Measurements from ENCODE around the gene PLEKHG4. TPM values are rescaled to one million over a fixed set of nuclear protein-coding genes. Genes with fewer than 3 reads are reported as not detected.

Gene PLEKHG4, protein sequence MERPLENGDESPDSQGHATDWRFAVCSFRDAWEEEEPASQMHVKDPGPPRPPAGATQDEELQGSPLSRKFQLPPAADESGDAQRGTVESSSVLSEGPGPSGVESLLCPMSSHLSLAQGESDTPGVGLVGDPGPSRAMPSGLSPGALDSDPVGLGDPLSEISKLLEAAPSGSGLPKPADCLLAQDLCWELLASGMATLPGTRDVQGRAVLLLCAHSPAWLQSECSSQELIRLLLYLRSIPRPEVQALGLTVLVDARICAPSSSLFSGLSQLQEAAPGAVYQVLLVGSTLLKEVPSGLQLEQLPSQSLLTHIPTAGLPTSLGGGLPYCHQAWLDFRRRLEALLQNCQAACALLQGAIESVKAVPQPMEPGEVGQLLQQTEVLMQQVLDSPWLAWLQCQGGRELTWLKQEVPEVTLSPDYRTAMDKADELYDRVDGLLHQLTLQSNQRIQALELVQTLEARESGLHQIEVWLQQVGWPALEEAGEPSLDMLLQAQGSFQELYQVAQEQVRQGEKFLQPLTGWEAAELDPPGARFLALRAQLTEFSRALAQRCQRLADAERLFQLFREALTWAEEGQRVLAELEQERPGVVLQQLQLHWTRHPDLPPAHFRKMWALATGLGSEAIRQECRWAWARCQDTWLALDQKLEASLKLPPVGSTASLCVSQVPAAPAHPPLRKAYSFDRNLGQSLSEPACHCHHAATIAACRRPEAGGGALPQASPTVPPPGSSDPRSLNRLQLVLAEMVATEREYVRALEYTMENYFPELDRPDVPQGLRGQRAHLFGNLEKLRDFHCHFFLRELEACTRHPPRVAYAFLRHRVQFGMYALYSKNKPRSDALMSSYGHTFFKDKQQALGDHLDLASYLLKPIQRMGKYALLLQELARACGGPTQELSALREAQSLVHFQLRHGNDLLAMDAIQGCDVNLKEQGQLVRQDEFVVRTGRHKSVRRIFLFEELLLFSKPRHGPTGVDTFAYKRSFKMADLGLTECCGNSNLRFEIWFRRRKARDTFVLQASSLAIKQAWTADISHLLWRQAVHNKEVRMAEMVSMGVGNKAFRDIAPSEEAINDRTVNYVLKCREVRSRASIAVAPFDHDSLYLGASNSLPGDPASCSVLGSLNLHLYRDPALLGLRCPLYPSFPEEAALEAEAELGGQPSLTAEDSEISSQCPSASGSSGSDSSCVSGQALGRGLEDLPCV
- total RNA-seq, result 10 to 100 TPM; 30.0 to 41.6 (median 37.0) TPM

DNA sequence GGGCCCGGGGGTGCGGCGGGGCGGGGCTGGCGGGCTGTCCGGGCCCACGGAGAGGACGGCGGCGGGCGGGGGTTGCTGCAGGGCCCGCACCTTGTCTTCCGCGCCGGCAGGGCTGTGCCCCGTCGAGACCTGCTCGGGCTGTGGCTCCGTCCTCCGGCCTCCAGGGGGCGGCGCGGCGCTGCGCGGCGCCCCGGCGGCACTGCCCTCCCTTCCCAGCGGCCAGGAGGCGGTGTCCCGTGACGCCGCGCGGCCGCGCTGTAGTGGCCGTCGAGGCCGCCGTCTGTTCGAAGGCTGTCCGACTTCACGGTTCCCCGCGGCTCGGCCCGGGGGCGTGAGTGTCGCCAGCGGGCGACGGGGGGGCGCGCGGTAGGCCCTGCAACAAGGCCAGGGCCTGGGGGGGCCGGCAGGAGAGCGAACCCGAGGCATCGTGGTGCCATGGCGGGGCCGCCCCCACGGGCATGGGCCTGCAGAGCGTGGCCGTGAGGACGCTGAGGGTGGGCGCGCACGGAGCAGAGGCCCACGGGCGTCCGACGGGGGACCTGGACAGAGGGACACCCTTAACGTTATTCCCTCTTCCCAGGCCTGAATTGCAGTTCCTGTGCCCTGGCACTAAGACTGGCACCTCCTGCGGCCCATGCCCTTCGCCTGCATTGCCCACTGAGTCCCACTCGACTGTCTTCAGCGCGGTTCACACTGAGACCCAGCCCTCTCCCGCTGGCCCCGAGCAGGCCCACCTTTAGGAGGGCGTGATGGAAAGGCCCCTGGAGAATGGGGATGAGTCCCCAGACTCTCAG lies at the start of gene PLEKHG4:
Gene PLEKHG4, plus strand, starts transcription at position 237 of the 794 bp plus-strand sequence. Its CDS starts 513 bp downstream, at position 750.
- peaks cover 20% of the 10 kb centered on the region for H3K4me1 Mint-ChIP-seq (ENCODE audit: low read depth)
- H3K36me3 Mint-ChIP-seq (ENCODE audit: insufficient read depth), result peaks cover 26% of the 10 kb centered on the region
- peak within 1 kb of the TSS; percentile 85 for H3K4me3 Mint-ChIP-seq
- no peaks in the 10 kb centered on the region for H3K27me3 Mint-ChIP-seq (ENCODE audit: low read depth)
- DNase-seq, result peak; percentile 78
- no peaks in the 10 kb centered on the region for H3K9me3 Mint-ChIP-seq
- ATAC-seq, result peak; percentile 96 to 97

DNA sequence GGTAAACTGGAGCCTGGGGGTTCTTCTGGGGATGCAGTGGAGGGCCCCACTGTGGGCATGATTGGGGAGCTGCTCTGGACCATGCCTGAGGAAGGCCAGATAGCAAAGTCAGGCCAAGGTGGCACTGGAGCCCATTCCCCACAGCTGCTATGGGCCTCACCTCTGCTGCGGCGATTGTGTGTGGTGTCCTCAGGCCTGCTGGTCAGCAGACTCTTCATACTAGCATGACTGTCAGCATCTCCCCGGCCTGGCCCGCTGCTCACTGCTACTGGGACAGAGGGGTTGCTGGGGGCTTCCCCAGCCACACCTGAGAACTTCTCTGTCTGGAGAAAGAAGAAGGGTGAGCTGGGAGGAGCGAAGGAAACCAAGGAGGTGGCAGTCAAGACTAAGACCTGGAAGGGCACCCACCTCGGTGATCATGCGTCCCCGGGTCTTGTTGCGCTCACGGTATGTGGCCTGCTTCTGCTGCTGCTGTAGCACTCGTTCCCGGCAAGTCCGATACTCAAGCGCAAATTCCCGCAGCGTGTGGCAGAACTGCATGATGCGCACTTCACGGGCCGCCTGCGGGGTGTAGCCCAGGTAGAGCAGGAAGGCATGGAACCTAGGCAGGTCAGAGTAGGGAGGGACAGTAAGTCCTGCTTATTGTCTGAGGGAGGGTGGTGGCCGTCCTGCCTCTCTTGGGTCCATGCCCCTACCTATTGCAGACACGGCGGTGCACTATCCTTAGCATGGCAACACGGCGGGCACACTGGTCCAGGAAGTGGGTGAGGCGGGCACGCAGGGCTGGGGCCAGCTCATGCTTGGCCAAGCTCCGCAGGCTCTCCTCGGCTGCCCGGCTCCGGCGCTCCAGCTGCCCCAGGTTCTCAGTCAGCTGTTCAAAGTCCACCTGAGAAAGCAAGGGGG lies 49.2 kb upstream of the PLEKHG4 start:
- no peak for ATAC-seq
- H3K9me3 Mint-ChIP-seq, result no peaks in the 10 kb centered on the region
- no peak overlapping the region for H3K4me3 Mint-ChIP-seq
- no peaks in the 10 kb centered on the region for H3K27me3 Mint-ChIP-seq (ENCODE audit: low read depth)
- DNase-seq, result no peak
- H3K4me1 Mint-ChIP-seq (ENCODE audit: low read depth), result peaks cover 25% of the 10 kb centered on the region
- peaks cover 19% of the 10 kb centered on the region for H3K36me3 Mint-ChIP-seq (ENCODE audit: insufficient read depth)

DNA sequence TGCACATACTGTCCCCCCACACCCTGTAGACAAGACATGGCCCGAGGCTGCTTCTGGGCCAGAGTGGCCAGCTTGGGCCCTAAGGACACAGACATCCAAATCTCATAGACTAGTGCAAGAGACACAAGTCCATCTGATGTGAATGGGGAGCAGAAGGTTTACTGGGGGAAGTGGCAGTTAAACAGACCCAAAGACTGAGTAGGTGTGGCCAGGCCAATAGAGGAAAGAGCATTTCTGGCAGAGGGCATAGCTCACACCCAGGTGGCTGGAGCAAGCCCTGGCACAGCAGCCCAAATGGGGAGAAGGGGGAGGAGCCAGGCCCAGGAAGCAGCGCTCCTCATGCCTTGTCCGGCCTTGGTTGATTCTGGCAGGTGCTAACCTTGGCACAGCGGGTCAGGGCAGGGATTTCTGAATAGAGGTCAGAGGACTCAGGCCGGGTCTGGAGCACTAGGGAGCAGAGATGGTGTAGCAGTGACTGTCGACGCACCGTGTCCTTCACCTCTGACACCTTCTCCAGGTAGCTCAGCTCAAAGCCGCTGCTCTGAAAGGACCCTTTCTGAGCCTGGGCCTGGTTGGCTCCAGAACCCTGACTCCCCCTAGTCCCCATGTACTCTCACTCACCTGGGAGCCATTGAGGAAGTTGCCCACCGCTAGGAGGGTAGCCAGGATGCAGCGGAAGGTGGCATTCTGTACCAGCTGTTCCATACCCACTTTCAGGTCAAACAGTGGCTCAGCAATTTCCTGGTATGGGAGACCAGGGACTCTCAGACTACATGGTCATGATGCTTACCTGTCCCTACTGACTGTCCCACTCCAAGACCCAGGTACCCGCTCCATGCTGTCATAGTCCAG lies 48.3 kb upstream of the PLEKHG4 start:
- no peak for ATAC-seq

DNA sequence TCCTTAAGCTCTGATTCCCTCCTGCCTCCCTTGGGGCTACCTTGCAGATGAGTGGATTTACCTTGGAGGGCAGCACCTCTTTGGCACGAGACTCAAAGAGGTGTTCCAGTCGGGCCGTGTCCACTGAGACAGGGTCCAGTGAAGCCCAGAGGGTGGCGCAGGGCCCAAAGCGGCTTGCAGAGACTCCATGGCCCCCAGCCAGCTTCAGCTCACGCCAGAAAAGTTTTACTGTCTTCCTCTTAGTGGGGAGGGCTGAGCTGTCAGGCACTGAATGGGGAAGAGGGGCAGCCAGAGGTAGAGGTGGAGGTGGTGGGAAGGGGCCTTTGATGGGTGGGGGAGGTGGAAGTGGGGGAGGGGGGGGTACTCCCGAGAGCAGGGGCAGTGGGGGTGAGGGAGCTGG lies 45.7 kb upstream of the PLEKHG4 start:
- no peaks in the 10 kb centered on the region for H3K9me3 Mint-ChIP-seq
- DNase-seq (no peak), ATAC-seq (no peak)
- peaks cover 10% of the 10 kb centered on the region for H3K4me1 Mint-ChIP-seq (ENCODE audit: low read depth)
- no peak overlapping the region for H3K4me3 Mint-ChIP-seq
- peaks cover 34% of the 10 kb centered on the region for H3K36me3 Mint-ChIP-seq (ENCODE audit: insufficient read depth)
- no peaks in the 10 kb centered on the region for H3K27me3 Mint-ChIP-seq (ENCODE audit: low read depth)

More for the DNA sequence above, 48.3 kb upstream of the PLEKHG4 start:
- no peak overlapping the region for H3K4me3 Mint-ChIP-seq
- H3K36me3 Mint-ChIP-seq (ENCODE audit: insufficient read depth), result peaks cover 20% of the 10 kb centered on the region
- no peaks in the 10 kb centered on the region for H3K9me3 Mint-ChIP-seq
- H3K4me1 Mint-ChIP-seq (ENCODE audit: low read depth), result peaks cover 17% of the 10 kb centered on the region
- DNase-seq, result no peak
- H3K27me3 Mint-ChIP-seq (ENCODE audit: low read depth), result no peaks in the 10 kb centered on the region

DNA sequence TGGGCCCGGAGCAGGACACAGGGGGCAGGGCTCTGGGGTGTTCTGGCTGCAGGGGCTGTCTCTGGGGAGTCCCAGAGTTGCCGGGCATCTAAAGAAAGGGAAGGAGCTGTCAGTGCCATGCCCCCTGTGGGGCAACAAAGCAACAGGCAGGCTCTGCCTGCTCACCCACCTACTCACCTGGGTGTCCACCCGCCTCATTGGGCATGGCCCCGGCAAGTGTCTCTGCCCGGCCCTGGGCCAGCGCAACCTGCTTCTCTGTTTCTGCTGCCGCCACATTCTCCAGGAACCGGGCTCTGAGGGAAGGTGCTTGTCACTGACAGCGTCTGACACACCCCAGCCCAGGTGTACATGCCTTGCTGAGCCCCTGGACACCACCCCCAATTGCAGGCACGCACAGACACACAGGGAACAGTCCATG lies 45.1 kb upstream of the PLEKHG4 start:
- ATAC-seq (no peak), DNase-seq (no peak)
- Mint-ChIP-seq H3K4me1 (ENCODE audit: low read depth) (peaks cover 10% of the 10 kb centered on the region), H3K36me3 (ENCODE audit: insufficient read depth) (peaks cover 29% of the 10 kb centered on the region), H3K9me3 (no peaks in the 10 kb centered on the region), H3K27me3 (ENCODE audit: low read depth) (no peaks in the 10 kb centered on the region), H3K4me3 (no peak overlapping the region)

DNA sequence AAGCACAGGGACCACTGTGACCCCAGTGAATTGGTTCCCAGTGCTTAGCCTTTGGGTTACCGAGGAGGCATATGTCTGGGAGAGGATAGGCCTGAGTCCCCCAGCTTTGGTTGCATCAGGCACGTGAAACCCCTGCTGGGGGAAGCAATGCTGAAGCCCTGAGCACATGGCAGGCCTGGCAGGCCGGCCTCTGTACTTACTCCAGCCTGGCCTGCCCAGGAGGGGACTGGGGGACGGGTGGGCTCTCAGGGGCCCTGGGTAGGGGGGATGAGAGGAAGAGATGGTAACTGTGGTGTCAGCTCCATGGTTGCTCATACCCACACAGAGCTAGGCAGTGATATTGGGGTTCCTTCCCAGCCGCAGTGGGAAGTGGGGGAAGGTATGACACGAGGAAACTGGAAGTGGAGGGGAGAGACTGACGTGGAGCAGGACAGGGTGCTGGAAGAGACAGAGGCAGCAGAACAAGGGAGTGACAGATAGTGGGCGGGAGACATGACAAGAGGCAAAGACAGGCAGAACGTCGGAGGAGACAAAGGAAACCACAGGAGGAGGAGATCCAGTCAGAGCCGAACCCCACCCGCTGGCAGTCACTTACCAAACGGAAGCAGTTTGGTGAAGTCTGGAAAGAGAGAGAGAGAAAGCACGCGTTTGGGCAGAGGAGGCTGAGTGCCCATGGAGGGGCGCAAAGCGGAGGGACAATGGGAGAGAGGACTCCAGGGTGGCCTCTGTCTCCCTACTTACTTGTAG lies 43.3 kb upstream of the PLEKHG4 start:
- H3K9me3 Mint-ChIP-seq, result no peaks in the 10 kb centered on the region
- H3K36me3 Mint-ChIP-seq (ENCODE audit: insufficient read depth), result peaks cover 29% of the 10 kb centered on the region
- ATAC-seq, result peak; percentile 44 to 59
- no peaks in the 10 kb centered on the region for H3K27me3 Mint-ChIP-seq (ENCODE audit: low read depth)
- no peak for DNase-seq
- peak overlapping the region; percentile 77 for H3K4me3 Mint-ChIP-seq
- peaks cover 11% of the 10 kb centered on the region for H3K4me1 Mint-ChIP-seq (ENCODE audit: low read depth)

DNA sequence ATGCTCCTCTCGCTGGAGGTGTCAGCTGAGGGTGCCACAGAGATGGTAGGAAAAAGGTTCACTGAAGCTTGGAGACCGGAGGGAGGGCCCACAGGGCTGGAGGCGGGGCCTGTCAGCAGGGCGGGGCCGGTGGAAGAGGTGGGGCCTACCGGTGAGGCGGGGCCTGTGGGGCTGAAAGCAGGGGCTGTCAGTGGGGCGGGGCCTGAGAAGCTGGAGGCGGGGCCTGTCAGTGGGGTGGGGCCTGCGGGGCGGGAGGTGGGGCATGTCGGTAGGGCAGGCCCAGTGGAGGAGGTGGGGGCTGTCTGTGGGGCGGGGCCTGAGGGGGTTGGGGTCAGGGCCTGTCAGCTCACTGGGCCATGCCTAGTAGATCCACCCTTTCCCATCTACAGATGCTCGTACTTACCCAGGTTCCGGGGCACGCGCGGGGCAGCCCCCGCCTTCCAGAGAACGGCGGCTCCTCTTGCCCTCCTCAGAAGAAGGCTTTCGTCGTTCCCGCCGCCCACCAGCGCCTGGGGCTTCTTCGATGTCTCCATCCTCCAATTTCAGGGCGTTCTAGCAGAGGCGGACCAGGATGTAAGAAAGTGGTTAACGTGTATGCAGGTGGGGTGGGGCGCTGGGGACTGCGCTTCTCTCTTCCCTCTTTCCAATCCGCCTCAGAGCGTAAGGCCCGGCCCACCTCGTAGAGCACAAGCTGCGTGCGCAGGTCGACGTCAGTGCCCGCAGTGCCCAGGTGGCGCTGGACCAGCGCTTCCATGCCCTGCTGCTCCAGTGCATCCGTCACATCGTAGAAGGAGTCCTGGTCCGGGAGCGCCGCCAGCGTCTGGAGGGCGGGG lies 42.6 kb upstream of the PLEKHG4 start:
- no peaks in the 10 kb centered on the region for H3K27me3 Mint-ChIP-seq (ENCODE audit: low read depth)
- peaks cover 16% of the 10 kb centered on the region for H3K4me1 Mint-ChIP-seq (ENCODE audit: low read depth)
- H3K4me3 Mint-ChIP-seq, result peak overlapping the region; percentile 77
- H3K9me3 Mint-ChIP-seq, result no peaks in the 10 kb centered on the region
- ATAC-seq (peak; percentile 93 to 96), DNase-seq (peak; percentile 57)
- H3K36me3 Mint-ChIP-seq (ENCODE audit: insufficient read depth), result peaks cover 29% of the 10 kb centered on the region

DNA sequence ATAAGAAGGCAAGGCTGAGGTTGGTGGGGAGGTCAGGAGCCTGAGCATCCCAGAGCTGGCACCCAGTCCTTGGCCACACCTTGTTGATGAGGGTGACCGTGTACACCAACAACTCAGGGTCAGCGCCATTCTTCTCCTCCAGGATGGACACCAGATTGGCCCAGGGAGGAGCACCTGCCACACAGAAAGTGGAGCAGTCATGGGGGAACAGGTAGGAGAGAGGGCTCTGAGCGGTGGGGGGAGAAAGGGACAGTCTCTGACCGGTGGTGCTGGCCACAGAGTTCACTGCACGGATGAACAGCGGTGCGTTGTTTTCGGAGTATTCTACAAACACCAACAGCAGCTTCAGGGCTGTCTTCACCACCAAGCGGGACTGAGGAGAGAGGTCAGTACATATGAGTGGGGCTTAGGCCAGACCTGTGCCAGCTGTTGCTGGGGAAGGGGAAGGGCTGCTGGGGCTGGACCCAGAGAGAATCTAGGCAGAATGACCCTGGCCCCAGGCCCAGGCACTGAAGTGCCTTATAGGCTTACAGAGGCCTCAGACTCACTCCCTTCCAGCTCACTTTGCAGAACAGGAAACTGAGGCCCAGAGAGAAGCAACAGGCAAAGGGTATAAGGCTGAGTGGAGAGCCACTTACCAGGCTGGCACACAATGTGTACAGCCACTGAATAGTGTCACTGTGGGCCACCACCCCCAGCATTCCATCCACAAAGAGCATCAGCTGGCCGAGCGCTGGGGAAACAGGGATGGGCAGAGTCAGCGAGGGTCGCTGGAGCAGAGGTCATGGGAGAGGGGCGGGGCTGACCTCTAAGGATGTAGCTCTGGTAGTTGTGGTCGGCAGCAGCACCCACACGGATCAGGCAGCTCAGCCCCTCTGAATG lies 41.7 kb upstream of the PLEKHG4 start:
- Mint-ChIP-seq H3K27me3 (ENCODE audit: low read depth) (no peaks in the 10 kb centered on the region), H3K9me3 (no peaks in the 10 kb centered on the region), H3K4me1 (ENCODE audit: low read depth) (peaks cover 20% of the 10 kb centered on the region), H3K4me3 (no peak overlapping the region), H3K36me3 (ENCODE audit: insufficient read depth) (peaks cover 29% of the 10 kb centered on the region)
- ATAC-seq (no peak), DNase-seq (peak; percentile 2)

DNA sequence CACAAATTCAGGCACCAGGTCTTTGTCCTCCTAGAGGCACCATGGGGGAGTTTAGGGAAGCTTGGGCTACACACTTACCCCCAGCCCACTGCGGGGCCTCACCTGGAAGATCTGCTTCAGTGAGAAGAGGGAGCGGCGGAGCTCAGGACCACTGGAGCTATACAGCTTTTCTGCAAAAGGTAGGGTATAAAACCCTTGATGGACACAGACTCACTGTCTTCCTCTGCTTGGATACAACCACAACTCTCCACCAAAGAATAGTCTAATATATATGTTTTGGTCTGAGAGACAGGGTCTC lies 41.1 kb upstream of the PLEKHG4 start:
- Mint-ChIP-seq H3K4me3 (no peak overlapping the region), H3K36me3 (ENCODE audit: insufficient read depth) (peaks cover 29% of the 10 kb centered on the region), H3K27me3 (ENCODE audit: low read depth) (no peaks in the 10 kb centered on the region), H3K4me1 (ENCODE audit: low read depth) (peaks cover 20% of the 10 kb centered on the region), H3K9me3 (no peaks in the 10 kb centered on the region)
- ATAC-seq, result no peak
- no peak for DNase-seq

DNA sequence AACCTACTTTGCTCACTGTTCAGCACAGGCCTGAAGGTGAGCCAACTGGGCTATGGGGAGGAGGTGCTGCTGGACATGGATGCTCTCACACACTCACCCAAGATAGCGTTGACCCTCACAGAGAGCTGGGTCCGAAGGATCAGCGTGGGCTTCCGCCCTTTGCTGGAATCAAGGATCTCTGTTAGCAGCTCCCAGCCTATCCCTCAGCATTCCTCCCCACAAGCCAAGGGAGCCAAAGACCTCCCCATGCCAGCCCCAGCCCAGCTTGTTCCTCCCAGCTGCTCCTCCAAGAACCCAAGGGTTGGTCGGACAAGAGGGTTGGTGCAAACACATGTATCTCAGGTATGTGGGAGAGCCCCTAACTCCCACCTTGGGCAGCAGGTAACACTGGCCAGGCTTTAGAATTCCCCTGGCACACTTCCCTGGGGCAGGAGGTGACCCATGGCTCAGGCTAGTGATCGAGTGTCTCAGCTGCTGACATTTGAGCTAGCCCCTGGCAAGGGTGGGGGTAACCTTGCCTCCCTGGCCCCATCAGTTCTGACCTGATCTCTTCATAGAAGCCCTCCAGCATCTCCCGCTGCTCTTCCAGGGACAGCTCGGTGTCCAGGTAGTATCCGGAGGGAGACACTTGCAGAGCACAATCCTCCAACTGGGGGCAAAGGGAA lies 40.4 kb upstream of the PLEKHG4 start:
- Mint-ChIP-seq H3K4me1 (ENCODE audit: low read depth) (peaks cover 24% of the 10 kb centered on the region), H3K36me3 (ENCODE audit: insufficient read depth) (peaks cover 27% of the 10 kb centered on the region), H3K9me3 (no peaks in the 10 kb centered on the region), H3K27me3 (ENCODE audit: low read depth) (no peaks in the 10 kb centered on the region), H3K4me3 (no peak overlapping the region)
- no peak for ATAC-seq
- DNase-seq, result no peak

Data from activated T-cell treated with anti-CD3 and anti-CD28 coated beads, Interleukin-2, amount 50 U/mL, for 4 hours (primary cell).